K562 (cell line): ENCODE results near the gene C1QTNF3.

Experiments
- ESRRA ChIP-seq: fragments of 450-650 bp; IDR thresholded peaks from 2 replicates; pipeline ENCODE4 v1.6.1; 2014; ENCODE audit warnings: low read depth, mild to moderate bottlenecking, moderate library complexity, borderline replicate concordance
- MXI1 ChIP-seq: IDR thresholded peaks from 2 replicates; pipeline ENCODE4 v1.6.1; 2011; ENCODE audit warnings: low read depth, mild to moderate bottlenecking, improper control_type of control experiment, low read length
- POLR2AphosphoS2 ChIP-seq: IDR thresholded peaks from 2 replicates; pipeline ENCODE4 v1.6.1; 2012; ENCODE audit warnings: low read length, improper control_type of control experiment
- SP2 ChIP-seq: IDR thresholded peaks from 2 replicates; pipeline ENCODE4 v1.6.1; 2011; ENCODE audit warnings: mild to moderate bottlenecking, low read depth, low read length, moderate library complexity; ENCODE audit not compliant: poor library complexity, severe bottlenecking; ENCODE audit errors: extremely low read depth
- ZNF324 ChIP-seq: fragments of 250-450 bp; sonication (Bioruptor Pico); IDR thresholded peaks from 2 replicates; pipeline ENCODE4 v1.4.0; 2020; ENCODE audit warnings: mild to moderate bottlenecking
- TF ChIP-seq, protein P1 (sequence below), 3 experiments: IDR thresholded peaks in 2 of 3; conservative IDR thresholded peaks in 1 of 3; 2 replicates each; pipeline ENCODE4 v1.5.1; 2011 to 2012; ENCODE audit warnings: low read length in 3 of 3, mild to moderate bottlenecking in 3 of 3, control low read depth in 2 of 3, improper control_type of control experiment in 1 of 3, inconsistent platforms in 1 of 3, low read depth in 1 of 3, mixed read lengths in 1 of 3, moderate library complexity in 1 of 3; ENCODE audit not compliant: insufficient read depth in 2 of 3

- TF ChIP-seq, protein P1, sequence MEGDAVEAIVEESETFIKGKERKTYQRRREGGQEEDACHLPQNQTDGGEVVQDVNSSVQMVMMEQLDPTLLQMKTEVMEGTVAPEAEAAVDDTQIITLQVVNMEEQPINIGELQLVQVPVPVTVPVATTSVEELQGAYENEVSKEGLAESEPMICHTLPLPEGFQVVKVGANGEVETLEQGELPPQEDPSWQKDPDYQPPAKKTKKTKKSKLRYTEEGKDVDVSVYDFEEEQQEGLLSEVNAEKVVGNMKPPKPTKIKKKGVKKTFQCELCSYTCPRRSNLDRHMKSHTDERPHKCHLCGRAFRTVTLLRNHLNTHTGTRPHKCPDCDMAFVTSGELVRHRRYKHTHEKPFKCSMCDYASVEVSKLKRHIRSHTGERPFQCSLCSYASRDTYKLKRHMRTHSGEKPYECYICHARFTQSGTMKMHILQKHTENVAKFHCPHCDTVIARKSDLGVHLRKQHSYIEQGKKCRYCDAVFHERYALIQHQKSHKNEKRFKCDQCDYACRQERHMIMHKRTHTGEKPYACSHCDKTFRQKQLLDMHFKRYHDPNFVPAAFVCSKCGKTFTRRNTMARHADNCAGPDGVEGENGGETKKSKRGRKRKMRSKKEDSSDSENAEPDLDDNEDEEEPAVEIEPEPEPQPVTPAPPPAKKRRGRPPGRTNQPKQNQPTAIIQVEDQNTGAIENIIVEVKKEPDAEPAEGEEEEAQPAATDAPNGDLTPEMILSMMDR (IDR thresholded peaks at IDR 0.05 in 2 of 3, conservative IDR thresholded peaks at IDR 0.05 in 1 of 3; ENCODE audit: insufficient read depth in 2 of 3, low read depth in 1 of 3, low read length in 3 of 3), result no peak
- TF ChIP-seq MXI1, result no peak
- TF ChIP-seq SP2, result no peak
- no peak for TF ChIP-seq ESRRA
- TF ChIP-seq POLR2AphosphoS2, result no peak
- no peak for TF ChIP-seq ZNF324 (CRISPR knock-in tag)
These were observed 74.6 kb downstream of the C1QTNF3 start for GRCh38 chr5:33968211-33969005.
